HG02571 (cell line): ENCODE results near the gene SMG7.

Experiments used
- ATAC-seq: cut with Tn5 transposase; IDR thresholded peaks from one replicate; pipeline ENCODE4 v1.9.1; 2021; ENCODE audit warnings: mild to moderate bottlenecking, moderate library complexity; ENCODE audit not compliant: unreplicated experiment

The SMG7 gene

GRCh38 chr1:183512450-183512849 is 40.2 kb downstream of the SMG7 start:
- no peak for ATAC-seq

GRCh38 chr1:183514235-183514634 is 41.9 kb downstream of the SMG7 start:
- ATAC-seq: no peak

DNA sequence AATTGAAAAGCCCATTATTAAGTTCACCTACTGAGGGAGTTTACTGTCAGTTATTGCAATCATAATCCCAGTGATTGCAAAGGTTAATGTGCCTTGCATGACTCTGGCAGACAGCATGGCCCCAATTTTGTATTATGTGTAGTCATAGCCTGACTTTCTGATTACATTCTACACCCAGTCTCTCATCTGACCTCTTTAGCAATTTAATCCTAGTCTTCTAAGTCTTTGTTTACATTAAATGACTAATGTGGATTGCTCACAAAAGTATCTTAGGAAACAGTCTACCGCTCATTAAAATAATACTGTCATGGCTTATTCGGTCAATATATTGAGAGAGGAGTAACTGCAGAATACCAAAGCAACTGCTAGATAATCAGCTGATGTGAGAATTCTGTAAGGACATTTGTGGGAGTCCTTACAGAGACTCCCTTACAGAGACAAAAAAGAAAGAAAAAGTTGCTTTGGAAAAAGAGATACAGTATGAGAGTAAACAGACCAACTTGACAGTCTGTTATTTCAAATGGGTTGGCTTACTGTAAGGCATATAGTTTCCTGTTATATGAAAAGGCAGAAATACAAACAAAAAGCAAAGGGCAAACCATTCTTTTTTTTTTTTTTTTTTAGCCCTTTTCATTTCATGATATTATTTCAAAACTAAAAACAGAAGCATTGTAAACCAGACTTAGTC is 42.8 kb downstream of the SMG7 start:
- ATAC-seq: no peak

- ATAC-seq: no peak
Observed at GRCh38 chr1:183516725-183517124, 44.4 kb downstream of the SMG7 start.

DNA sequence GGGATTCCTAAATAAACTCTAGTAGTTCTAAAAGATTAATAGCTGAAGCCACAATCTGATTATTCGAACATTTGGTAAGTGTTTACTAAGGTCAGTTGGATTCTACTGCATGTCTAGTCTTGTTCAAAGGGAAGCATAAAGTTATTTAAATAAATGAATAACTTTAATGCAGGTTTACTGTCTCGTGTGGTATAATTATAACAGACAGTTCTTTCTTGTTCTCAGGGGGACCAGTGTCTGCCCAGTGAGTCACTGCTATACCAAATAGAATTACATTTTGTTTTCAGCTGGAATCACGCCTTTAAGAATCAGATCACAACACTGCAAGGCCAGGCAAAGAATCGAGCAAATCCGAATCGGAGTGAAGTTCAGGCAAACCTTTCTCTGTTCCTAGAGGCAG is 45.1 kb downstream of the SMG7 start:
- no peak for ATAC-seq

DNA sequence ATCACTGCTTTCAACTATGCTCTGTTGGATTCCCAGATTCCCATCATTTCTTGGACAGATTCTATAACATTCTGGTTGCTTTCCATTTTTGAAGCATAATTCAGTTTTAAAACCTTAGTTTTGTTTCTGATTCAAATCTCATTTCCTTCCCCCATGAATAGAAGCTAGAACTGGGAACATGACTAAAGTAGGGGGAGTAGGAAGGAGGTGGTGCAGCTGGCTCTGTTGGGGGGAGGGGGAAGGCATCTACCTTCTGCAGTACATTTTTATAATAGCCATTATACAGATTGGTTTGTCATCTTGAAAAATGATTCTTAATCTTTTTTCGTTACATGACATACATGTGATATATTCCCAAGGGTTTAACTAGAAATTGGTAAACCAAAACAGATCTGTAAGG is 48.1 kb downstream of the SMG7 start:
- ATAC-seq: no peak

DNA sequence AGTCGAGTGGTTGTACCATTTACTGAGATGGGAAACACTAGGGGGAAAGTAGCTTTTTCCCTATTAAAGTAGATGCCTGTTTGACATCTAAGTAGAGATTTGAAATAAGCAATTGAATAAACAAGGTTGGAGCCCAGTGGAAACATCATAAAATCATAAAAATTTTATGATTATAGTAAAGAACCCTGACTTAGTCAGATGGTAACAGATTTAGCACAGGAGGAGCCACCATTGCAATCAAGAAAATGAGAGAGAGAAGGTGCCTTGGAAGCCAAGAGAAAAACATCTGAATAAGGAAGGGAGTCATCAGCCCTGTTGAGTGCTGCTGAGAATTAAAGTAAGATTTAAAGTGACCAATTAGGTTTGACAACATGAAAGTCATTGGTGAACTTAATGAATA is 49.8 kb downstream of the SMG7 start:
- no peak for ATAC-seq

DNA sequence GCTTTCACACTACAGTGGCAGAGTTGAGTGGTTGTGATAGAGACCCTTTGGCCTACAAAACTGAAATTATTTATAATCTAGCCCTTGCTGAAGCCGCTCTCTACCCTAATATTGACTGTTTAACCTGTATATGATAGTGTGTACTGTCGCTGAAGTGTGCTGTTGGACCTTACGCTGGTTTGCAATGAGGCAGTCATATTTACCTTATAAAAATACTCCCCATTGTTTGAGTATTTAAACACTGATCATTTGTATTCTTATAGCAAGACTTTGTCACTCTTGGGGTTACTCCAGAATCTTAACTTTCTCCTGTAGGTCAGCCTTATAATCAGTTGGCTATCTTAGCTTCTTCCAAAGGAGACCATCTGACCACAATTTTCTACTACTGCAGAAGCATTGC is 56.3 kb downstream of the SMG7 start:
- no peak for ATAC-seq

DNA sequence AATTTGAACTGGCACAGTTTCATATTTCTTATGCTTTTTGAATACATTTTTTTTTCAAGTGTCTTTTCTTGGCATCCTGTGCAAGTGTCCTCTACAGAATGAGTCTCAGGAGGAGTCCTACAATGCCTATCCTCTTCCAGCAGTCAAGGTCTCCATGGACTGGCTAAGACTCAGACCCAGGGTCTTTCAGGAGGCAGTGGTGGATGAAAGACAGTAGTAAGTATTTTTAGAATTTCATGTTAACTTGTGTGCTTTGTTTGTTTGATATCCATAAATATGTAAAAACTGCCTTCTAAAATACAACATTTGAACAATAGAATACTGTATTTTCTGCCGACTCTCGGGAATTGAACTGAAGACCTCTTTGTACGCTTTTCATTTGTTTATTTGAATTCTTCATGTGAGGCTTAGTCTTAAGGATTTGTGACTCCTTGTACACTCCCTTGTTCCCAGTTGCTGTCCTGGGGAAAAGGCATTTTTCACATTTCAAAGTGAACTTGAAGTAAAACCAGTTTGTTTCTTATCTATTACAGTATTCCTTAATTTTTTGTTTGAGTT is 61.4 kb downstream of the SMG7 start:
- no peak for ATAC-seq

DNA sequence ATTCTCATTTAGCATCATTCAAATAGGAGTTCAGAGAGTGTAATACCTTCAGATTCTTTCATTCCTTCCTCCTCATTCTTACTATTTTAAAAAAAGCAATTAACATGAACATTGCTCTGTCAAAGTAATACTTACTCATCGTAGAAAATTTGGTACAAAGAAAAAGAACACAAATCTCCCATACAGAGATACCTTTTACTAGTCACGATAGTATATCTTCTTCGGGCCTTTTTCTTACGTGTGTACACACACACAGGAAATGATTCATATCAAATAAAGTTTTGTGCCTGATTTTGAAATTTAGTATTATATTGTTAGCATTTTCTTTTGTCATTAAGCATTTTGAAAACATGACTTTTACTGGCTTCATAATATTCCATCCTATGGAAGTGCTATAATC is 65.1 kb downstream of the SMG7 start:
- no peak for ATAC-seq

DNA sequence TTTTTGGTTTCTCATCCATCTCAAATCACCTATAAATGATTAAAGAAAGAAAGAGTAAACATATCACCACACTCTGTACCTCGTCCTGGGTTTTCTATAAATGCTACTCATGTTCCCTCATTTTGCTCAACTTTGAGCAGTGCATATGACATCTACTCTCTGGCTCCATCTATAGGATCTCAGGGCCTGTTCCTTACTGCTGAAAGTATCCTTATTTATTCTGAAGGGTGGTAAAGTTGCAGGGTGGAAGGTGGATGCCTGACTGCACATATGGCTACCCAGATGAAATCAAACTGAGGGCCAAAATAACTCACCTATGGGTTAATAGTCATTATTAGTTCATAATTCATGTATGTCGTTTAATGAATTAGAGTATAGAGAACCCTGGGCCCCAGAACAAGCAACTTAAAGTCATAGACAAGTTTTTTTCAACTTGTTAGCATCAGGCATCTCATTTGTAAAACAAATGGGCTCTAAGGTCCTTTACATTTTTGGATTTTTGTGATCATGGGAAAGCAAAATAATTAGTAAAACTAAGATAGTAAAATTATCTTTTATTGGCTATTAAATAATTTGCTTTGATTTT is 71.4 kb downstream of the SMG7 start:
- no peak for ATAC-seq

GRCh38 chr1:183544598-183545297 is 72.4 kb downstream of the SMG7 start:
- no peak for ATAC-seq

- ATAC-seq: no peak
Observed at GRCh38 chr1:183546427-183546826, 74.1 kb downstream of the SMG7 start.

DNA sequence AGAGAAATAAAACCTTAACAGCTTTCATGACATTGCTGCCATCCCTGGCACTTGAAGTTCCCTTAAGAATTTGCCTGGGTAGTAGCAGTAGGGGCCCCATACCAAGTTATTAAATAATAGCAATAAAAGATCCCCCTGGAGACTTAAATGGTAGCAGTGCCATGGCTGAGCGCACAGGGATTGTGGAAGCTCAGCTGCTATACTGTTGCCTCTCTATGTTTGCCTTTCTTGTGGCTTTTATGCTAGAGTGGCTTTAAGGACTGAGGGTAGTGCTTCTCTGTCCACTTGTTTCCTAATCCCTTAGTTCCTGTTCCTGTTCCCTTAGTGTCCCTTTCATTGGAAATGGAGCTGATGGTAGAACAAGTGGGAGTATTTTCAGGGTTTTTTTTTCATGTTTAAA is 75.8 kb downstream of the SMG7 start:
- ATAC-seq: no peak

DNA sequence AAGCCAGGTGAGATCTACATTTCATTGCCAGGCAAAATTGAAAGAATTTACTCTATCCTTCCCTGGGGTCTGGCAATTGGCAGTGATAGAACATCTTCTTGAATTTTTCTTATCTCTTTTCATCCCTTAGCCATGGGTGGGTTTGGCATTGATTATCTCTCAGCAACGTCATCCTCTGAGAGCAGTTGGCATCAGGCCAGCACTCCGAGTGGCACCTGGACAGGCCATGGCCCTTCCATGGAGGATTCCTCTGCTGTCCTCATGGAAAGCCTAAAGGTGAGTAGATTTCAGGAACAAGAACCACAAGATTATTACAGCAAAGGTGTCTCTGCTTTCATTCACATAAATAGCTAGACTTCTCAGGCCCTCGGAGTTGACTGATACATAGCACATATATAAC is 78.6 kb downstream of the SMG7 start:
- ATAC-seq: no peak

- no peak for ATAC-seq
Observed at GRCh38 chr1:183551924-183552323, 79.6 kb downstream of the SMG7 start.

GRCh38 chr1:183552441-183552840 is 80.1 kb downstream of the SMG7 start:
- ATAC-seq: no peak

DNA sequence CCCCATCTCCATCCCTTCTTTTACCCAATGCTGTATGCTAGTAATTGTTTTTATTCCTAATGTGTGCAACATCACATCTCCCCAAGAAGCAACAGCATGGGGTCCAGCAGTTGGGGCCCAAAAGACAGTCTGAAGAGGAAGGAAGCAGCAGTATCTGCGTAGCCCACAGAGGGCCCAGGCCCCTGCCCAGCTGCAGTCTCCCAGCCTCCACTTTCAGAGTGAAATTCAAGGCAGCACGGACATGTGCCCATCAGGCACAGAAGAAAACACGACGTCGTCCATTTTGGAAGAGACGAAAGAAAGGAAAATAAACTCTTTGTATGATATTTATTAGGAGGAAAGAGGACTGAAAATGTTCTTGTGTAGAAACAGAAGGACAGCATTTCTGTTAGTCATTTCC is 80.6 kb downstream of the SMG7 start:
- no peak for ATAC-seq

DNA sequence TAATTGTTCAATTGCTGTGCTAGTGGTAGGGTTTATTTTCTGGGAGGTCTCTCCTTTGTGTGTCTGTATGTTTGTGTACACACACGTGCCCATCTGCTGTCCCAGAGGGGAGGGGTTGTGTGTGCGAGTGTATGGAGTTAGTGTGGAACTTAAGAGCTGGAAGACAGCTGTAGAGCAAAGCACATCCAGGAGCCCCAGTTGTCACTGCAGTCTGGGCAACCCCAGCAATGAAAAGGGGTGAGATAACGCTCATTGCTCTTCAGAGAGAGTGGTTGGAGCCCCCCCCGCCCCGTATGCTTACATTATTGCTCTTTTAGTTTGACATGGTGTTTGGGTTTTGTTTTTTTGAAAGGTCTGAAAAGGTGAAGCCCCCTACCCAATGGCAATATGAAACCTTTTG is 81.0 kb downstream of the SMG7 start:
- no peak for ATAC-seq

- ATAC-seq: no peak
Observed at GRCh38 chr1:183553764-183554163, 81.5 kb downstream of the SMG7 start.

- no peak for ATAC-seq
Observed at GRCh38 chr1:183554577-183554976, 82.3 kb downstream of the SMG7 start.

DNA sequence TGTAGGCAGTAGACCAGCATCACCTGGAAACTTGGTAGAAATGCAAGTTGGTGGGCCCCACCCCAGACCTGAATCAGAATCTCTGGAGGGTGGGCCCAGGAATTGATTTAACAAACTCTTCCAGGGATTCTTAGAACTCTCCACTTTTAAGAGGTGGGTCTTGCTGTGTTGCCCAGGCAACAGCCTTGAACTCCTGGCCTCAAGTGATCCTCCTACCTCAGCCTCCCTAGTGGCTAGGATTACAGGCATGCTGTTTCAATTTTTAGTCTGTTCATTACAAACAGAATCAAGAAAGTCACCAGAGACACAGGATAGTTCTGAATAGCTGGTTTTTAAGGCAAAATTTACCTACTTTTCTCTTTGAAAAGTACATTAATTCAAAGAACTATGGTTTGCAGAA is 86.8 kb downstream of the SMG7 start:
- no peak for ATAC-seq
